GM21825 (cell line): Measurements from ENCODE around the gene MTF1.

Experiments
- ATAC-seq: cut with Tn5 transposase; IDR thresholded peaks from one replicate; pipeline ENCODE4 v1.9.1; 2021; ENCODE audit warnings: mild to moderate bottlenecking, moderate library complexity; ENCODE audit not compliant: unreplicated experiment

The MTF1 gene

GRCh38 chr1:37868466-37868865 is 9.1 kb upstream of the MTF1 start:
- ATAC-seq: no peak

- no peak for ATAC-seq
Measured at GRCh38 chr1:37867784-37868183, 8.4 kb upstream of the MTF1 start.

- ATAC-seq: no peak
Measured at GRCh38 chr1:37866491-37866890, 7.1 kb upstream of the MTF1 start.

- no peak for ATAC-seq
Measured at GRCh38 chr1:37865348-37866120, 6.1 kb upstream of the MTF1 start.

GRCh38 chr1:37862330-37862729 is 2.9 kb upstream of the MTF1 start:
- ATAC-seq: no peak

DNA sequence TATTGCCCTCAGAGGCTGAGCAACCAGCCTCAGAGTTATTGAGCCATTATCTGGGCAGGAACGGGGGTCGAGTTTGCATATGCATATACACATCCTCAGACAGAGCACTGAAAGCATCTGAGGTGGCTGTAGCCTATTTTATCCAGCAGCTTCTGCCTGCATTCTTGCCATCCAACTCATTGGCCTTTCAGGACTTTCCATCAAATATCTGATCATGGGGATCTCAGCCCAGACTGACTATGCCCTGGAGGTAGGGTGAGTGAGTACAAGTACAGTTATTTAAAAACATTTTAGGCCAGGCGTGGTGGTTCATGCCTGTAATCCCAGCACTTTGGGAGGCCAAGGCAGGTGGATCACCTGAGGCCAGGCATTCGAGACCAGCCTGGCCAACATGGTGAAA is 1.8 kb upstream of the MTF1 start:
- no peak for ATAC-seq

- ATAC-seq: no peak
Measured at GRCh38 chr1:37860346-37860666, 914 bp upstream of the MTF1 start.

GRCh38 chr1:37858931-37859506 is 373 bp downstream of the MTF1 start:
- peak; percentile 14 for ATAC-seq

DNA sequence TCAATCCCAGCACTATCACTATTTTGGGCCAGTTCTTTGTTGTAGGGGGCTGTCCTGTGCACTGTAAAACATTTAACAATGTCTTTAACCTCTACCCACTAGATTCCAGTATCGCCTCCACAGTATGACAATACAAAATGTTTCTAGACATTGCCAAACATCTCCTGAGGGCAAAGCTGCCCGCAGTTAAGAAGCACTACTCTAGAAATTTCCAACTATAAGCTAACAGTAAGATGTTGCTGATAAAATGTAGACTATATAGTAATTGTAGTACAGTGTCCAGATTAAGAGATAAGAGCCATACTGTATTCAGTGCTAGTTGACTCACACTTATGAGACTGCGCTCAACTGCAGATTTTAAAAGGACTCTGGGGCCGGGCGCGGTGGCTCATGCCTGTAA is 5.0 kb downstream of the MTF1 start:
- no peak for ATAC-seq

- no peak for ATAC-seq
Measured at GRCh38 chr1:37853157-37853556, 6.2 kb downstream of the MTF1 start.

- ATAC-seq: no peak
Measured at GRCh38 chr1:37851782-37852210, 7.6 kb downstream of the MTF1 start.

- ATAC-seq: no peak
Measured at GRCh38 chr1:37851262-37851661, 8.1 kb downstream of the MTF1 start.

- ATAC-seq: no peak
Measured at GRCh38 chr1:37850352-37850955, 8.9 kb downstream of the MTF1 start.

DNA sequence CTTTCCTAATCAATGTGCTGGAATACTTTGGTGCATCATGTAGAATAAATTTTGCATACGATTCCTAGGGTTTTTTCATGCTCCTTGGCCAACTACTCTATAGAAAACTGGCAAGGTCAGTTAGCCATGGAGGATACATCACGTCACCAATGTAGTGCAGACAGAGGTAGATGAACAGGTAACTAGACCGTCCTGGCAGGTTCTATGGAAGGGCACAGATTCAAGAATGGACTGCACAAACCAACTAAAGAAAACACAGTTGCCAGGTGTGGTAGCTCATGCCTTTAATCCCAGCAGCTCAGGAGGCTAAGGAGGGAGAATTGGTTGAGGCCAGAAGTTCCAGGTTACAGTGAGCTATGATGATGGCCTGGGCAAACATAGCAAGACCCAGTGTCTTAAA is 9.9 kb downstream of the MTF1 start:
- ATAC-seq: no peak

DNA sequence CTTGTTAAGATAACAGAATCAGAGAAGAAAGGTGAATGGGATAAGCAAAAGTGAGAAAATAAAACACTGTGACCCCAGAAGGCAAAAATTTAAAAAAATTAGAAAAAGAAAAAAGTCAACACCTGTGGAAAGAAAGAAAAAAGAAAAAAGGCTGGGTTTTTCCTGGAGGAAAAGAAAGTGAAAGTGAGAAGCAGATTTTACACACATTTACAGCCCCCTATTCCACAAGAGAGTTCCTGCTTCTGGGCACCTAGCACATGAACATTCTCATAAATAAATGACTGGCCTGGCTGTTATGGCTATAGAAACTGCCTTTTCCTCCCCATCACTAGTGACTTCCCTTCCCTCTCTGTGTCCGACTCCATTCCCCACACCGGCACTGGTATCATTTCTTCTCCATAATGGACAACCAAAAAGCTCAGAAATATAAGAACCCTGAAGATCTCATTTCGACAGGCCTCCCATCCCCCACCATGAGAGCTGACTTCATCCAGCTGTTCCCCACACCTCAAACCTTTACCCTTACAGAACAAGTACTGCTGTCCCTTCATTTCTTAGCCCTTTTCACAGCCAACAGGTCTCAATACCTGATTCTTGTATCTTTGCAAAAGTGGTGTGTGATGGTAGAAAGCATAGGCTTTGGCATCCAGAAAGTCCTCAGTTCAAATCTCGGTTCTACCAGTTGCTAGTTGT is 12.6 kb downstream of the MTF1 start:
- ATAC-seq: no peak

DNA sequence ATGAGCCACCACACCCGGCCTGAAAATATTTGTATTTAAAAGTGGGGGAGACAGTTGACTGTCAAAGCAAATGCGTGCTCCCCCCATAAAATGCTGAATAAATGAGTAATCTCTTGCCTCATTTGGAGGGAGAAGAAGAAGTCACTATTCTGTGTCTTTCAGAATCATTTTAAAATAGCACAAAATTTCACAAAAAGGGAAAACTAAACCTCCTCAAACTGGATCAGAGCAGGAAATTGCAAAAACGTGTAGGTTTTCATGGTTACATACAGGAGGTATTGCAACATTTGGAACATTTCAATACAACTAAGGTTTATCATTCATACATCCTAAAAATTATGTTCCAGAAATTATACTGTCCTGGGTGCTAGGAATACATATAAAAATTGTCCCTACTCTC is 13.6 kb downstream of the MTF1 start:
- ATAC-seq: no peak

- no peak for ATAC-seq
Measured at GRCh38 chr1:37845049-37845646, 14.2 kb downstream of the MTF1 start.

- no peak for ATAC-seq
Measured at GRCh38 chr1:37844536-37844935, 14.9 kb downstream of the MTF1 start.

- ATAC-seq: no peak
Measured at GRCh38 chr1:37841652-37842051, 17.7 kb downstream of the MTF1 start.

DNA sequence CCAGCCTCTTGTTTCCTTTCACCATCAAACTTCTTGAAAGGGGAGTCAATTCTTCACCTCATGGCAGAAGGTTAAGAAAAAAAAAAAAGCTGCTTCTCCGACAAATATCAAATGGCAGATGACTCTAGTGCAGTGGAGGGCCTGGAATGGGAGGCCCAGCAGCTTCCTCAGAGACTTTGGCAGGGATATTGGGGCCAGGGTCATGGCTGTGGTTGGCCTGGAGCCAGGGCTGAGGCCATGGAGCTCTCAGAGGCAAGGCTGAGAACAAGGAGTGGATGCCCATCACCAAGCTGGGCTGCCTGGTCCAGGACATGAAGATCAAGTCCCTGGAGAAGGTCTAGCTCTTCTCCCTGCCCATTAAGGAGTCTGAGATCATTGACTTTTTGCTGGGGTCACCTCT is 18.7 kb downstream of the MTF1 start:
- no peak for ATAC-seq

GRCh38 chr1:37839676-37840075 is 19.7 kb downstream of the MTF1 start:
- no peak for ATAC-seq

GRCh38 chr1:37836788-37837187 is 22.6 kb downstream of the MTF1 start:
- ATAC-seq: no peak
